ENCODE data around the gene SMIM14. TPM values are rescaled to one million over a fixed set of nuclear protein-coding genes. Genes with fewer than 3 reads are reported as not detected.

SMIM14 gene
- total and polyA plus RNA-seq, 2 of the 8 experiments (the other 6 are each of a cell fraction or from before 2014, with no cell fraction given): 29.1 to 31.0 TPM

GRCh38 chr4:39516407-39516966 lies 122.2 kb downstream of the SMIM14 start:
- Histone ChIP-seq H2BK12ac (ENCODE audit: low read depth, low read length) (no peak overlapping the region), H3K79me1 (ENCODE audit: low read depth, low read length) (no peaks in the 10 kb centered on the region), H3K23ac (ENCODE audit: insufficient read length) (no peak overlapping the region), H3K9ac (replicated peaks in 1 of 4; ENCODE audit: extremely low read depth in 1 of 4, low read depth in 3 of 4, low read length in 3 of 4) (no peak overlapping the region), H4K8ac (ENCODE audit: extremely low read depth, insufficient read depth, low read length) (no peak overlapping the region), H3K4me1 (replicated peaks in 1 of 4; ENCODE audit: control insufficient read depth in 3 of 4, insufficient read depth in 4 of 4, low read length in 3 of 4) (no peaks in the 10 kb centered on the region), H2BK5ac (ENCODE audit: low read depth, low read length) (no peak overlapping the region), H3K79me2 (ENCODE audit: control insufficient read depth in 1 of 2, insufficient read depth in 2 of 2, low read length in 2 of 2) (peaks cover 0 to 7% of the 10 kb centered on the region in 2 experiments; a peak in 2 of 4 replicates), H3K18ac (ENCODE audit: extremely low read depth, low read length) (no peak overlapping the region), H3K56ac (replicated peaks; ENCODE audit: insufficient read length, low read depth, low read length) (no peak overlapping the region), H3K14ac (ENCODE audit: insufficient read length) (no peak overlapping the region), H2BK20ac (ENCODE audit: low read length) (no peak overlapping the region), H3K4me2 (ENCODE audit: insufficient read depth in 1 of 2, low read depth in 2 of 2, low read length in 2 of 2) (no peak overlapping the region), H3K27ac (ENCODE audit: low read depth, low read length) (no peak overlapping the region), H2BK120ac (replicated peaks; ENCODE audit: low read depth, low read length) (no peak overlapping the region), H3K9me3 (ENCODE audit: insufficient read depth in 2 of 2, low read depth in 1 of 2, low read length in 1 of 2) (no peaks in the 10 kb centered on the region), H2BK15ac (ENCODE audit: low read length) (no peak overlapping the region), H2AK5ac (ENCODE audit: low read depth, low read length) (no peak overlapping the region), H4K91ac (replicated peaks; ENCODE audit: insufficient read length, low read length) (no peak overlapping the region), H4K5ac (ENCODE audit: insufficient read length, low read depth, low read length) (no peak overlapping the region), H3K27me3 (replicated peaks in 1 of 4; ENCODE audit: control insufficient read depth in 3 of 4, extremely low read depth in 1 of 4, insufficient read depth in 3 of 4, low read length in 3 of 4) (no peaks in the 10 kb centered on the region), H3K36me3 (ENCODE audit: control insufficient read depth in 2 of 4, insufficient read depth in 4 of 4, low read length in 3 of 4) (peaks cover 0 to 56% (median 17%) of the 10 kb centered on the region in 4 experiments; a peak in 6 of 8 replicates), H3K4ac (replicated peaks; ENCODE audit: insufficient read length, low read depth, low read length) (no peak overlapping the region), H3K23me2 (ENCODE audit: low read depth, low read length) (no peaks in the 10 kb centered on the region), H3K4me3 (ENCODE audit: extremely low read depth in 1 of 4, insufficient read depth in 2 of 4, low read depth in 3 of 4, low read length in 4 of 4) (no peak overlapping the region), H4K20me1 (replicated peaks in 1 of 2; ENCODE audit: control insufficient read depth in 1 of 2, insufficient read depth in 2 of 2, low read length in 2 of 2) (peaks cover 0 to 1% of the 10 kb centered on the region in 2 experiments), H2AFZ (ENCODE audit: low read length) (no peak overlapping the region)
- 88% methylated on average over 2 of the region's 2 CpGs; no CpG with 5 or more reads in 1 of the 2 experiments for whole genome bisulfite sequencing, 2 experiments (ENCODE audit: extremely low coverage in 1 of 2, insufficient coverage in 1 of 2, insufficient read length in 1 of 2, insufficient replicate concordance in 2 of 2, low coverage in 1 of 2, low lambda C conversion rate in 2 of 2, missing lambda C conversion rate in 1 of 2)
- DNase-seq (ENCODE audit: low read depth in 1 of 2, low spot score in 2 of 2) (no peak), FAIRE-seq (no peak)
- ChIA-PET POLR2A (ENCODE audit: partially characterized antibody) (no interaction called here), CTCF (ENCODE audit: partially characterized antibody) (interaction anchor here (0.6 kb wide), 1 partner anchor 444 kb away, joined by 3 read pairs; no protein-coding TSS in a partner anchor)
- TF ChIP-seq BCL11A (IDR thresholded peaks at IDR 0.05; ENCODE audit: low read depth in 2 of 2, low read length in 2 of 2): no peak
- TF ChIP-seq TEAD4 (IDR thresholded peaks at IDR 0.05; ENCODE audit: low read depth, low read length): no peak
- TF ChIP-seq GTF2F1 (IDR thresholded peaks at IDR 0.05; ENCODE audit: borderline replicate concordance, low read depth, low read length): no peak
- no peak for TF ChIP-seq MAFK (IDR thresholded peaks at IDR 0.05; ENCODE audit: low read depth, low read length)
